IPS-11a (cell line): ENCODE measurements around the gene SORCS2.

Source experiments
- H3K4me3 ChIP-seq: one replicate; pipeline ENCODE4 v1.5.1; 2013; ENCODE audit warnings: low read depth, low read length, control low read depth

Gene SORCS2

GRCh38 chr4:7185487-7186030, 6.8 kb upstream of the SORCS2 start:
- H3K4me3 ChIP-seq = no peak overlapping the region

- no peak overlapping the region for H3K4me3 ChIP-seq
These were observed 6.3 kb upstream of the SORCS2 start for GRCh38 chr4:7186031-7186430.

GRCh38 chr4:7186516-7187167, 5.7 kb upstream of the SORCS2 start:
- no peak overlapping the region for H3K4me3 ChIP-seq

DNA sequence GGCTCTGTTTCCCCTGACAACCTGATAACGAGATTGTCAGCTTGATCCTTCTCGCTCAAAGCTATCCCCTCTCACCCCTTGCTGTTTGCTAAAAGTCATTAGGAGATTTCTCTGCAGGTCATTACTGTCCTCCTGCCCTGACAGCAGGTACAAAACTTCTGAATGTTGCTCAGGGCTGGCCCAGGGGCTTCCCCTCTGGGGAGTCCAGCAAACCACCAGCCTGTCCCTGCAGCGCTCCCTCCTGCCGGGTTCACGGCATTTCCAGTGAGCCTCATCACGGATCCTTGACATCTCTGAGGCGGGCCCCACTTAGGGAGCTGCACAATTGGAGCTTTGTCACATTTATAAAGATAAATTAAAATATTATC, 5.2 kb upstream of the SORCS2 start:
- no peak overlapping the region for H3K4me3 ChIP-seq

DNA sequence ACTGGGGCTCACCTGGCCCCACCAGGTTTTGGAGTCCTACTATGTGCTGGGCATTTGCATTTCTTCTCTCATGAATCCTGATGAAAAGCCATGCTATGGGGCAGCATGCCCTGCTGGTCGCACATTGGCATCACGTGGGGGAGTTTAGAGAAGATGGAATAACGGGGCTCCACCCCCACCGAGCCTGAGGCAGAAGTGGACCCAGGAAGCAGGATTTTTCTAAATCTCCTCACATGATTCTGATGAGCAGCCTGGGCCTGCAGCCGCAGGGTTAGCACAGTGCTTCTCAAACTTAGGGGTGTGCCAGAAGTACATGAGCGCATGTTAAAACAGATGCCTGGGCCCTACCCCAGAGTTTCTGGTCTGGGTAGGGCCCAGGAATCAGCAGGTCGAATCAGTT, 4.6 kb upstream of the SORCS2 start:
- no peak overlapping the region for H3K4me3 ChIP-seq

- no peak overlapping the region for H3K4me3 ChIP-seq
These were observed 3.3 kb upstream of the SORCS2 start for GRCh38 chr4:7189066-7189465.

DNA sequence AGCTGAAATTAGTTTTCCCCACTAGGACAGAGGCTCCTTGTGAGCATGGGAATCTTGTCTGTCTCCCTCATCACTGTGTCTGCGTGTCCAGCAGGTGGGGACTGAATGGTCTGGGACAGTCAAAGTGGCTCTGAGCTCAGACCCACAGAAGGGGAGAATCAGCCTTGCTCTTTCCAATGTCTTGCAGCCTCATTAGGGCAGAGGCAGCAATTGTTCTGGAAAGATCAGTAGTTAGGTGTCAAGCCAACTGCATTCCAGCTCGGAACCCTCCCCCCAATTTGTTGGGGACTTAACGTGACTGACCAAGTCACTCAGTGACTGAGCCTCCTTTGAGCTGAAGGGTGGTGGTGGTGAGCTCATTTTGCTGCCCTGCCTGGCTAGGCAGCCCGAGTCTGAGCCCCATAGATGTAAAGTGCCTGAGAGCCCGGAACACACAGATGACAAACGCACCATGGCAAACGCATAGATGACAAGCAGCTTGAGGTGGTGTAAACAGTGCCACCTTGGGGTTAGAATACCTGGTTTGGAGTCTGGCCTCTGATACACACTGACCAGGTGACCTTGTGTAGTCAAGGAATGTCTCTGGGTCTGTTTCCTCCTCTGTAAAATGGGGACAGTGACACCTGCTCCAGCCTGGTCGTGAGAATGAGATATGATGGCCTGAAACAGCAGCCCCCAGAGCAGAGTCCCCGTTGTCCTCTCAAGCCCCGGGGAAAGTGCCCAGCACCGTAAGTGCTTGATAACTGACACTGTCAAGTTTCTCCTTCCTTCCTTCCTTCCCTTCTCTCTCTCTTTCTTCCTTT, 2.7 kb upstream of the SORCS2 start:
- H3K4me3 ChIP-seq = no peak overlapping the region

DNA sequence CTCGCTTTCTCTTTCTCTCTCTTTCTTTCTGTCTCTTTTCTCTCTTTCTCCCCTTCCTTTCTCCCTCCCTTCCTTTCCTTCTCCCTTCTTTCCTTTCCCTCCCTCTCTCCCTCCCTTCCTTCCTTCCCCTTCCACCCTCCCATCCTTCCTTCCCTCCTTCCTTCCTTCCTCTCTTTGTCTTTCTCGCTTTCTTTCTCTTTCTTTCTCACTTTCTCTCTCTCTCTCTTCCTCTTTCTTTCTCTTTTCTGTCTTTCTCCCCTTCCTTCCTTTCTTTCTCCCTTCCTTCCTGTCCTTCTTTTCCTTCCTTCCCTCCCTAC, 2.1 kb upstream of the SORCS2 start:
- H3K4me3 ChIP-seq = no peak overlapping the region

DNA sequence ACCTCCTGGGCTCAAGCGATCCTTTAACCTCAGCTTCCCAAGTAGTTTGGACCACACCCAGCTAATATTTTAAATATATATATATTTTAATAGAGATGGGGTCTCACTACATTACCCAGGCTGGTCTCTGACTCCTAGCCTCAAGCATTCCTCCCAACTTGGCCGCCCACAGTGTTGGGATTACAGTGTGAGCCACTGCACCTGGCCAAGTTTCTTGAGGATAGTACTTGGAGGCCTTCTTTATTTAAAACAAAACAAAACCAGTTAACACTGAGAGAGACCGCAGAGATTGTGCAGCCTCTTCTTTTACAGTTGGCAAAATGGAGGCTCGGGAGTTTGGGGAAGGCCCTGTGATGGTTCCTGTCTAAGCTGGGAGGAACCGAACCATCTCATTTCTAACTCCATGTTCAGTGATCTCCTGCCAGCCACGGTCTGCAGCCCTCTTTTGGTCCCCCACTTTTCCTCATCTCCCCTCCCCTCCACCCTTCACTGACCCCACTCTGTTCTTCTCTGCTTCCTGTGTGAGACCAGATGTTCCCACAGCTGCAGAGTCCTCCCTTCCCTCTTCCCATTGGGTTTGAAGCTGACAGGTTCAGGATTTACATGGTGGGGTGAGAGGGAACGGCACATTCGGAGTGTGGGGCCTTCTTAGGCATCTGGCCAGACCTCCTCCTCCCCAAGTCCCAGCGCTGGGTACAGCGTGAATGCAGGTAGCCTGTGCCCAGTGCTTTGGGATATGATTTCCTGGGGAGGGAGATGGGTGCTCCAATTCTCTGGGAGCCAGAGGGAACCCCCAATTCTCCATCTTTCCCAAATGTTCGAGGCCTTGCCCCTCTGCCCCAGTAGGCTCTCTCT, 1.4 kb upstream of the SORCS2 start:
- no peak overlapping the region for H3K4me3 ChIP-seq

- no peak overlapping the region for H3K4me3 ChIP-seq
These were observed 639 bp upstream of the SORCS2 start for GRCh38 chr4:7191546-7192251.

GRCh38 chr4:7193030-7193958, 956 bp downstream of the SORCS2 start:
- peak overlapping the region; percentile 35 for H3K4me3 ChIP-seq

DNA sequence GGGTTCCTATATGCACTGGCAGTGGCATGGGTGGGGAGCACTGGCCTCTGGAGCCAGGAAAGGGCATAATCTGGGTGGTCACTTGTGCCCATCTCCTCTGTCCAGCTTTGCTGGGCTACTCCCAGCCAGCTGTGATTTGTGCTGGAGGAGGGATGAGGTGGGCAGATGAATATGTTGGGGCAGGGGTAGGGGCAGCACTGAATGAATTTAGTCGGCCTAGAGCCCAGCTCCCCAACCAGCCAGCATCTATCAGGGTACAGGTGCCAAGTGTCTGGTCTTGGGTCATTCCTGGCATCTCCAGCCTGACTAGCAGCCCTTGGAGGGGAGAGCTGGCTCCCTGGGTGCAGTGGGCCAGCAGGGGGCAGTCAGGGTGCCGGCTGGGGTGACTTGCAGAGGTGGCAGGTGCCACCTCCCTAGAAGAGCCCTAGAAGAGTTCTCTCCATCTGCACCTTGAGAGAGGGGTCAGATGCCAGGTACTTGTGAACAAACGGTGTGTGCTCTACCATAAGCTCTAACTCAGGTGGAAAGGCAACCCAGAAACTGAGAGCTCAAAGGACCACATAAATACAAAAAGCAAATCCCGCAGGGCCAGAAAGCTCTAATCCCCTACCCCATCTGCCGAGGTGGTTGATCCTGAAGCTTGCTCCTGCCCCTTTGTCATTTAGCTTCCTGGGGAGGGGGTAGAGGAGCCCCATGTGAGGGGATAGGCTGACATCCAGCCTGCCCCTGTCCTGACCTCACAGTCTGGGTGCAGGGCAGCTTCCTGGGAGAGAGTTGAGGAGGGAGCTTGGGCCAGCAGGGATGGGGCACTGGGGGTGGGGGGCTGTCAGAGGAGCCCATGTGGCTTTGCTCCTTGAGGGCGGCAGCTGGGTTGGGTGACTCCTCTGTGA, 2.2 kb downstream of the SORCS2 start:
- no peak overlapping the region for H3K4me3 ChIP-seq

DNA sequence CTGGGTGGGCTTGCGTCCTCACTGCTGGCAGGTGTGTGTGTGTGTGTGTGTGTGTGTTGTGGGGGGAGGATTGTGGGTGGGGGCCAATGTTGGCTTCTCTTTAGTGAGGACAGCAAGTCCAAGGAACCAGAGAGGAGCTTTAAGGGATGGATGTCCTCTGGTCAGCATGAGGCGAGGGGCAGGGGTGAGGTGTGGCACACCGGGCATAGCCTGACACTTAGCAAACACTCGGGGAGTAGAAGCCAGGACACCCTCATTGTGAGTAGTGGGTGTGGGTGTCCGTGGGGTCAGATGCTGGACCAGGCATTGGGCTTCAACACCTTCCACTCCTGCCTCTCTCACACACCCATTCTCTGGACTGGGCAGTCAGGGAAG, 2.8 kb downstream of the SORCS2 start:
- H3K4me3 ChIP-seq = no peak overlapping the region

- H3K4me3 ChIP-seq = no peak overlapping the region
These were observed 3.4 kb downstream of the SORCS2 start for GRCh38 chr4:7195546-7196287.

GRCh38 chr4:7196288-7196651, 3.9 kb downstream of the SORCS2 start:
- no peak overlapping the region for H3K4me3 ChIP-seq

DNA sequence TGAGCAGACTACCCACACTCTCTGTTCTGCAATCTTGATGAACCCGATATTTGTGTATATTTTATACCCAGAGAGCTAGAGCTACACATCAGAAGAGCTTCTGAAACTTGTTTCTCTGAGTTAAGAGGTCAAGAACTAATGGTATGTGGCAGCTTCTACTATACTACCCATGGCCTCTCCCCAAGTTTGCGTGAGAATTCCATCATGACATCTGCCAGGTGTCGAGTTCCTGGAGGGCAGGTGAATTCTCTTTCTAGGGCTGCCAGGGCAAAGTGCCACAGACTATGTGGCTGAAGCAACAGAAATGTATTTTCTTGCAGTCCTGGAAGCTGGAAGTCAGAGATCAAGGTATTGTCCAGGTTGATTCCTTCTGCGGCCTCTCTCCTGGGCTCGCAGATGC, 4.4 kb downstream of the SORCS2 start:
- H3K4me3 ChIP-seq = no peak overlapping the region

DNA sequence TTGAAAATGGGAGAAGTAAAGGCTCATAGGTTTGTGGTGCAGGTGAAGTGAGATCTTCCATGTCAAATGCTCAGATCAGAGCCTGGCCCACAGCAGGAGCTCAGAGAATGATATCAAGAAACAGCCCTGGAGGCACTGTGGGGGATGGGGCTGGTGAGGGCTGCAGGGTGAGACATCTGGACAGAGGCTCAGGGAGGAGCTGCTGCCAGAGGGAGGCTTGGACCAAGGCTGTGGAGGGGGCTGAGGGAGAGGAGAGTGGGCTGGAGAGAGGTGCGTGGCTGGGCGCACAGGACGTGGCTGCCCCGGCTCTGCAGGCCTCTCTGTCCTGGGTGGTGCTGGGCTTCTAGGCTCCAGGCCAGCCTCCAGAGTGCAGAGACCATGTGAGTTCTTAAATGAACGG, 5.6 kb downstream of the SORCS2 start:
- no peak overlapping the region for H3K4me3 ChIP-seq

DNA sequence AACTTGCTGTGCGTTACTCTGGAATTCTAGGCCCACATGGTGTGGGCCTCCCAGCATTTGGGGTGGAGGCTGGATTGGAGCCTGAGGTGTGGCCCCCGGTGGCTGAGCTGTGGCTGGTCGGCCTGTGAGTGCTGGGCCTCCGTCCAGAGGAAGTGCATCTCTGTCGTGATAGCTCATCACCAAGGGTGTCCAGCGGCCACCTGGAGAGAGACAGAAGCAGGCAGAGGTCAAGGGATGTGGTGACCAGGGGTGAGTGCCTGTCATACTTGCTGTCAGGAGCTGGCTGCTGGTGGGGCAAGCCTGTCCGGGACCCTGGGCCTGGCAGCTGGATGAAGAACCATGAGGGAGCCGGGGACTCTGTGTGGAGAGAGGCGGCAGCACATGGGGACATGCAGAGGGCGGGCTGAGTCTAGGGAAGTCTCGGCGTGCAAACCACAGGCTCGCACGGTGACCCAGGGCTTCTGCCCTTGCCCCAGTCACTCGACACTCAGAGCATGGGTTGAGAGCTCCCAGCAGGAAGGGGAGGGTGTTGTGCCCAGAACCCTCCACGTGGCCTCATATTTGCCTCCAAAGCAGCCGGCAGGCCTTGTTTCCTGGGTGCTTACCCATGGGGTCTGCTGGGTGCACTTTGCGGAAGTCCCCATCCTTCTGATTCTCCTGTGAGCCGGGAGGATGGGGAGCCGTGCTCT, 6.2 kb downstream of the SORCS2 start:
- no peak overlapping the region for H3K4me3 ChIP-seq
